ENCODE data around the gene PSD. TPM values are rescaled to one million over a fixed set of nuclear protein-coding genes. Genes with fewer than 3 reads are reported as not detected.

Gene PSD
- total RNA-seq, 1 experiment from 2014 or later: 2.4 TPM

DNA sequence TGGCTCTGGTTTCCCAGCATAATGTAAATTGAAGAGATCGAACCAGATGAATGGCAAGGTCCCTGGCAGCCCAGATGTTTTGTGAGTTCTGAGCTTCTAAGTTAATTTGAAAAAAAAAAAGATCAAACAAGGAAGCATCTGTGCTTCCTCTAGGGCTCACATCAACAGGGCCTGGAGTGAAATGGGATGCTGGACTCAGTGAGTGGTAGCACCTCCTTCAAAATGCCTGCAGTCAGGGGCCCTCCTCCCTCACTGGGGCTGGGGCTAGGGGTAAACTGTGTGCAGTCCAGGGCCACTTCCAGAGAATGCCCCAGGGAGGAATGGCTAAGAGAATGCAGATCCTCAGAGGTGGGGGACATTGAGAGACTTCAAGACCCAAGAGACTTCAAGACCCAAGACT is 19.8 kb upstream of the PSD start:
- H3K27ac ChIP-seq (ENCODE audit: low read length): no peak overlapping the region
- intact Hi-C loops (cut with micrococcal nuclease; ENCODE audit: unreplicated experiment) (no loop called here), in situ Hi-C loops (cut with HindIII; ENCODE audit: low pct_unique_long_range_greater_than_20kb, low sequenced_read_pairs) (no loop called here)
- no peaks in the 10 kb centered on the region for H3K27me3 ChIP-seq (ENCODE audit: control insufficient read depth, insufficient read depth, low read length)
- ATAC-seq: no peak
- no peaks in the 10 kb centered on the region for H3K9me3 ChIP-seq (ENCODE audit: control insufficient read depth, insufficient read depth, low read depth, low read length)
- no TSS peak for BruUV-seq (replicated peaks)
- no peak for DNase-seq (ENCODE audit: low read depth, low spot score)
- H3K36me3 ChIP-seq (ENCODE audit: control insufficient read depth, insufficient read depth, low read length): no peaks in the 10 kb centered on the region
- H3K4me1 ChIP-seq (ENCODE audit: control insufficient read depth, insufficient read depth, low read length): peaks cover 11% of the 10 kb centered on the region
- H3K4me3 ChIP-seq (ENCODE audit: low read depth in 2 of 2, low read length in 2 of 2): no peak overlapping the region
- TF ChIP-seq, protein P1, sequence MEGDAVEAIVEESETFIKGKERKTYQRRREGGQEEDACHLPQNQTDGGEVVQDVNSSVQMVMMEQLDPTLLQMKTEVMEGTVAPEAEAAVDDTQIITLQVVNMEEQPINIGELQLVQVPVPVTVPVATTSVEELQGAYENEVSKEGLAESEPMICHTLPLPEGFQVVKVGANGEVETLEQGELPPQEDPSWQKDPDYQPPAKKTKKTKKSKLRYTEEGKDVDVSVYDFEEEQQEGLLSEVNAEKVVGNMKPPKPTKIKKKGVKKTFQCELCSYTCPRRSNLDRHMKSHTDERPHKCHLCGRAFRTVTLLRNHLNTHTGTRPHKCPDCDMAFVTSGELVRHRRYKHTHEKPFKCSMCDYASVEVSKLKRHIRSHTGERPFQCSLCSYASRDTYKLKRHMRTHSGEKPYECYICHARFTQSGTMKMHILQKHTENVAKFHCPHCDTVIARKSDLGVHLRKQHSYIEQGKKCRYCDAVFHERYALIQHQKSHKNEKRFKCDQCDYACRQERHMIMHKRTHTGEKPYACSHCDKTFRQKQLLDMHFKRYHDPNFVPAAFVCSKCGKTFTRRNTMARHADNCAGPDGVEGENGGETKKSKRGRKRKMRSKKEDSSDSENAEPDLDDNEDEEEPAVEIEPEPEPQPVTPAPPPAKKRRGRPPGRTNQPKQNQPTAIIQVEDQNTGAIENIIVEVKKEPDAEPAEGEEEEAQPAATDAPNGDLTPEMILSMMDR (IDR thresholded peaks at IDR 0.05): no peak
- TF ChIP-seq SIN3A (IDR thresholded peaks at IDR 0.05; ENCODE audit: borderline replicate concordance, insufficient read depth, low read depth, low read length) (no peak), POLR2AphosphoS5 (IDR thresholded peaks at IDR 0.05; ENCODE audit: low read depth, low read length) (no peak), TCF7L2 (IDR thresholded peaks at IDR 0.05; ENCODE audit: low read depth, low read length) (no peak)
- TF ChIP-seq, protein P2, sequence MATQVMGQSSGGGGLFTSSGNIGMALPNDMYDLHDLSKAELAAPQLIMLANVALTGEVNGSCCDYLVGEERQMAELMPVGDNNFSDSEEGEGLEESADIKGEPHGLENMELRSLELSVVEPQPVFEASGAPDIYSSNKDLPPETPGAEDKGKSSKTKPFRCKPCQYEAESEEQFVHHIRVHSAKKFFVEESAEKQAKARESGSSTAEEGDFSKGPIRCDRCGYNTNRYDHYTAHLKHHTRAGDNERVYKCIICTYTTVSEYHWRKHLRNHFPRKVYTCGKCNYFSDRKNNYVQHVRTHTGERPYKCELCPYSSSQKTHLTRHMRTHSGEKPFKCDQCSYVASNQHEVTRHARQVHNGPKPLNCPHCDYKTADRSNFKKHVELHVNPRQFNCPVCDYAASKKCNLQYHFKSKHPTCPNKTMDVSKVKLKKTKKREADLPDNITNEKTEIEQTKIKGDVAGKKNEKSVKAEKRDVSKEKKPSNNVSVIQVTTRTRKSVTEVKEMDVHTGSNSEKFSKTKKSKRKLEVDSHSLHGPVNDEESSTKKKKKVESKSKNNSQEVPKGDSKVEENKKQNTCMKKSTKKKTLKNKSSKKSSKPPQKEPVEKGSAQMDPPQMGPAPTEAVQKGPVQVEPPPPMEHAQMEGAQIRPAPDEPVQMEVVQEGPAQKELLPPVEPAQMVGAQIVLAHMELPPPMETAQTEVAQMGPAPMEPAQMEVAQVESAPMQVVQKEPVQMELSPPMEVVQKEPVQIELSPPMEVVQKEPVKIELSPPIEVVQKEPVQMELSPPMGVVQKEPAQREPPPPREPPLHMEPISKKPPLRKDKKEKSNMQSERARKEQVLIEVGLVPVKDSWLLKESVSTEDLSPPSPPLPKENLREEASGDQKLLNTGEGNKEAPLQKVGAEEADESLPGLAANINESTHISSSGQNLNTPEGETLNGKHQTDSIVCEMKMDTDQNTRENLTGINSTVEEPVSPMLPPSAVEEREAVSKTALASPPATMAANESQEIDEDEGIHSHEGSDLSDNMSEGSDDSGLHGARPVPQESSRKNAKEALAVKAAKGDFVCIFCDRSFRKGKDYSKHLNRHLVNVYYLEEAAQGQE (IDR thresholded peaks at IDR 0.05; ENCODE audit: insufficient read depth in 1 of 2, low read depth in 2 of 2, low read length in 1 of 2): no peak
- ChIA-PET POLR2A (no interaction called here), CTCF (no interaction called here)

DNA sequence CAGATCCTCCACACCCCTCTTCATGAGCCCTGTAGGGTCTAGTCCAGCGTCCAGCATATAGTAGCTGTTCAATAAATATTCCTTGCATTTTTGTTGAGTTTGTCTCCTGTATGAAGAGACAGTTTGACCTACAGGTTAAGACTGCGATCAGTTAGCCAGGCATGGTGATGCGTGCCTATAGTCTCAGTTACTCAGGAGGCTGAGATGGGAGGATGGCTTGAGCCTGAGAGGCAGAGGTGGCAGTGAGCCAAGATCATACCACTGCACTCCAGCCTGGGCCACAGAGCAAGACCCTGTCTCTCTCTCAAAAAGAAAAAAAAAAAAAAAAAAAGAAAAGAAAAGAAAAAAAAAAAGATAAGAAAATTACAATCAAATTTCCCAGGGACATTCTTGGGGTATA is 18.9 kb upstream of the PSD start:
- DNase-seq (ENCODE audit: low read depth, low spot score): no peak
- ATAC-seq: no peak
- H3K4me1 ChIP-seq (ENCODE audit: control insufficient read depth, insufficient read depth, low read length): peaks cover 11% of the 10 kb centered on the region
- TF ChIP-seq, protein P2 (IDR thresholded peaks at IDR 0.05; ENCODE audit: insufficient read depth in 1 of 2, low read depth in 2 of 2, low read length in 1 of 2): no peak
- TF ChIP-seq POLR2AphosphoS5 (IDR thresholded peaks at IDR 0.05; ENCODE audit: low read depth, low read length) (no peak), TCF7L2 (IDR thresholded peaks at IDR 0.05; ENCODE audit: low read depth, low read length) (no peak), SIN3A (IDR thresholded peaks at IDR 0.05; ENCODE audit: borderline replicate concordance, insufficient read depth, low read depth, low read length) (no peak)
- TF ChIP-seq, protein P1 (IDR thresholded peaks at IDR 0.05): no peak
- intact Hi-C loops (cut with micrococcal nuclease; ENCODE audit: unreplicated experiment): no loop called here
- no peak overlapping the region for H3K4me3 ChIP-seq (ENCODE audit: low read depth in 2 of 2, low read length in 2 of 2)
- CTCF ChIA-PET: interaction anchor here (0.7 kb wide), 1 partner anchor 11 kb away, joined by 11 read pairs; no protein-coding TSS in a partner anchor
- H3K27me3 ChIP-seq (ENCODE audit: control insufficient read depth, insufficient read depth, low read length): no peaks in the 10 kb centered on the region
- in situ Hi-C loops (cut with HindIII; ENCODE audit: low pct_unique_long_range_greater_than_20kb, low sequenced_read_pairs): no loop called here
- no peak overlapping the region for H3K27ac ChIP-seq (ENCODE audit: low read length)
- no peaks in the 10 kb centered on the region for H3K36me3 ChIP-seq (ENCODE audit: control insufficient read depth, insufficient read depth, low read length)
- POLR2A ChIA-PET: no interaction called here
- BruUV-seq (replicated peaks): no TSS peak
- H3K9me3 ChIP-seq (ENCODE audit: control insufficient read depth, insufficient read depth, low read depth, low read length): no peaks in the 10 kb centered on the region

Measured in Panc1 (cell line).